ENCODE results near the gene SLC25A22. TPM values are rescaled to one million over a fixed set of nuclear protein-coding genes. Genes with fewer than 3 reads are reported as not detected.

Gene SLC25A22
- total RNA-seq, 1 donor from 2014 or later = 3.9 TPM

DNA sequence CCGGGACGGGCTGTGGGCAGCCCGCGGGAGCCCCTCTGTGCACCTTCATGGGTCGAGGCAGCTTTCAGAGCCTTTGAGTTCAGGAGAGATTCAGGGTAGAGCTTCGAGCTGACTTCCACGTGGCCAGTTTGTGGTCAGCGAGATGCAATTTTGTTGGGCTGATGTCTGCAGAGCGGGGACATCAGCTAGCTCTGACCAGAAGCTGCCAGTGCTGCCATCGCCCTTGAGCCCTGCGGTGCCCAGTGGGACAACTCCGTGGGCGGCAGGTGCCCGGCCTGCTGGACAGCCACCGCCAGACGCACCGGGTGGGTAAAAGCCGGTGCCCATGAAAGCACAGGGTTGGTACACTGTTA is 50.1 kb downstream of the SLC25A22 start:
- intact Hi-C loops (cut with micrococcal nuclease) = no loop called here
- peaks cover 38% of the 10 kb centered on the region for H3K4me1 ChIP-seq
- TF ChIP-seq, protein P1, sequence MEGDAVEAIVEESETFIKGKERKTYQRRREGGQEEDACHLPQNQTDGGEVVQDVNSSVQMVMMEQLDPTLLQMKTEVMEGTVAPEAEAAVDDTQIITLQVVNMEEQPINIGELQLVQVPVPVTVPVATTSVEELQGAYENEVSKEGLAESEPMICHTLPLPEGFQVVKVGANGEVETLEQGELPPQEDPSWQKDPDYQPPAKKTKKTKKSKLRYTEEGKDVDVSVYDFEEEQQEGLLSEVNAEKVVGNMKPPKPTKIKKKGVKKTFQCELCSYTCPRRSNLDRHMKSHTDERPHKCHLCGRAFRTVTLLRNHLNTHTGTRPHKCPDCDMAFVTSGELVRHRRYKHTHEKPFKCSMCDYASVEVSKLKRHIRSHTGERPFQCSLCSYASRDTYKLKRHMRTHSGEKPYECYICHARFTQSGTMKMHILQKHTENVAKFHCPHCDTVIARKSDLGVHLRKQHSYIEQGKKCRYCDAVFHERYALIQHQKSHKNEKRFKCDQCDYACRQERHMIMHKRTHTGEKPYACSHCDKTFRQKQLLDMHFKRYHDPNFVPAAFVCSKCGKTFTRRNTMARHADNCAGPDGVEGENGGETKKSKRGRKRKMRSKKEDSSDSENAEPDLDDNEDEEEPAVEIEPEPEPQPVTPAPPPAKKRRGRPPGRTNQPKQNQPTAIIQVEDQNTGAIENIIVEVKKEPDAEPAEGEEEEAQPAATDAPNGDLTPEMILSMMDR (IDR thresholded peaks at IDR 0.05; ENCODE audit: borderline replicate concordance) = no peak
- no peaks in the 10 kb centered on the region for H3K36me3 ChIP-seq
- peak overlapping the region; percentile 96 for H3K4me3 ChIP-seq
- H3K9me3 ChIP-seq (replicated peaks) = no peaks in the 10 kb centered on the region
- H3K27me3 ChIP-seq (ENCODE audit: low read depth) = no peaks in the 10 kb centered on the region
- DNase-seq = no peak
- H3K27ac ChIP-seq (replicated peaks) = peak overlapping the region; percentile 92

DNA sequence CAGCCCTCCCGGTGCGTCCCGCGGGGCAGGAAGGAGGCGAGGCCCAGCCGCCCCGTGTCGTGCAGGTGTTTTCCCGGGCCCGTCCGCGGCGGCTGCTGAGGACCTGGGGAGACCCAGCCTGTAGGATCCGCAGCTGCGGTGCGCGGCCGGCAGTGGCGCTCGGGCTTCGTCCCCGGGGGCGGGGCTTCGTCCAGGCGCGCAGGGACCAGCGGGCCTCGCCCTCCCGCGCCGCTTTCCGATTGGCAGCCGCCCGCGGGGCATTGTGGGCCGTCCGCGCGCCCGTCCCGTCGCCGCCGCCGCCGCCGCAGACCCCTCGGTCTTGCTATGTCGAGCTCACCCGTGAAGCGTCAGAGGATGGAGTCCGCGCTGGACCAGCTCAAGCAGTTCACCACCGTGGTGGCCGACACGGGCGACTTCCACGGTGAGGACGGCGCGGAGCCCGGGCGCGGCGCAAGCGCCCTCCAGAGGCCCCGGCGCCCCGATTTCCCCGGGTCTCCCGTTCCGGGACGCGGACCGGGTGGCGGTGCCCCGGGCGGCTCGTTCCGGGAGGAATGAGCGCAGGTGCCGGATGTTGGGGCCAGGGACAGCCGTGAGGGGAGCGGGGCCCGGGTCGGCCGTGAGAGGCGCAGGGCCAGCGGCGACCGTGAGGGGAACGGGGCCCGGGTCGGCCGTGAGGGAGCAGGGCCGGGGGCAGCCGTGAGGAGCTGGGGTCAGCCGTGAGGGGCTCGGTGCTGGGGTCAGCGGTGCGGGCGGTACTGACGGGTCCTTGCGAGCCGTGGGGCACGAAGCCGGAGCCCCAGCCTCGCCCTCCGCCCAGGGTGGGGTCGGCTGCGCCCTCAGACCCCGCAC is 50.7 kb downstream of the SLC25A22 start, which contains the start of gene TALDO1:
Gene TALDO1, plus strand, starts transcription at position 307 of the 849 bp plus-strand sequence. Its CDS starts 18 bp downstream, at position 325.
- Histone ChIP-seq H3K27me3 (ENCODE audit: low read depth) (no peaks in the 10 kb centered on the region), H3K4me1 (peaks cover 38% of the 10 kb centered on the region), H3K27ac (replicated peaks) (peak within 1 kb of the TSS; percentile 92), H3K36me3 (no peaks in the 10 kb centered on the region), H3K9me3 (replicated peaks) (no peaks in the 10 kb centered on the region), H3K4me3 (peak within 1 kb of the TSS; percentile 96)
- peak; percentile 93 for DNase-seq
- TF ChIP-seq, protein P1 (IDR thresholded peaks at IDR 0.05; ENCODE audit: borderline replicate concordance) = peak; percentile 46
- intact Hi-C loops (cut with micrococcal nuclease) = no loop called here

DNA sequence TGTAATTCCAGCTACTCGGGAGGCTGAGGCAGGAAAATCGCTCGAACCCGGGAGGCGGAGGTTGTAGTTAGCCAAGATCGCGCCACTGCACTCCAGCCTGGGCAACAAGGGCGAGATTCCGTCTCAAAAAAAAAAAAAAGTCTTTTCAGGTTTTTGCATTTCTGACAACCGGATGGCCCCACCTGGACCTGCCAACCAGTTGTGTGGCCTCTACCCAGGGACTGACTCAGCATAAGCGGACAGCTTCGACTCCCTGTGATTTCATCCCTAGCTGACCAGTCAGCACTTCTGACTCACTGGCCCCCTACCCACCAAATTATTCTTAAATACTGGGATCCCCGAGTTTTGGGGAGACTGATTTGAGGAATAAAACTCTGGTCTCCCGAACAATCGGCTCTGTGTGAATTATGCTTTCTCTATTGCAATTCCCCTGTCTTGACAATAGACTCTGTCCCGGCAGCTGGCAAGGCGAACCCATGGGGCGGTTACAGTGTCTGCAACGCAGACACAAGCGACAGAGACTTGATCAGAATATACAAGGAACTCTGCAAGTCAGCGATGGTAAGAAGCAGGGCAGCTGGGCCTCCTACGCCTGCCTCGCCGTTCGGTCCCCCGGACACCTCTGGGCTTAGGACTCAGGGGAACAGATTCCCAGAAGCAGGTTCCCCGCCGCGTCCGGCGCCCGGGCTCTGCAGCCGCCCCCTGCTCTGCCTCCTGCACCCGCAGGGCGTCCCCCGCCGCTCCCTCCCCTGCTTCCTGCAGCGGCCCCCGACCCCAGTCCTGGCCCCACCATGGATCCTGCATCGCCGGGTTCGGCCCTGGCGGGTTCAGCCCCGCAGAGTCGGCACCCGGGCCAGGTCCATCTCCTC is 51.6 kb downstream of the SLC25A22 start:
- TF ChIP-seq, protein P1 (IDR thresholded peaks at IDR 0.05; ENCODE audit: borderline replicate concordance) = no peak
- Histone ChIP-seq H3K9me3 (replicated peaks) (no peaks in the 10 kb centered on the region), H3K36me3 (no peaks in the 10 kb centered on the region), H3K4me1 (peaks cover 38% of the 10 kb centered on the region), H3K4me3 (peak overlapping the region; percentile 96), H3K27me3 (ENCODE audit: low read depth) (no peaks in the 10 kb centered on the region), H3K27ac (replicated peaks) (peak overlapping the region; percentile 92)
- DNase-seq = no peak
- intact Hi-C loops (cut with micrococcal nuclease) = no loop called here

DNA sequence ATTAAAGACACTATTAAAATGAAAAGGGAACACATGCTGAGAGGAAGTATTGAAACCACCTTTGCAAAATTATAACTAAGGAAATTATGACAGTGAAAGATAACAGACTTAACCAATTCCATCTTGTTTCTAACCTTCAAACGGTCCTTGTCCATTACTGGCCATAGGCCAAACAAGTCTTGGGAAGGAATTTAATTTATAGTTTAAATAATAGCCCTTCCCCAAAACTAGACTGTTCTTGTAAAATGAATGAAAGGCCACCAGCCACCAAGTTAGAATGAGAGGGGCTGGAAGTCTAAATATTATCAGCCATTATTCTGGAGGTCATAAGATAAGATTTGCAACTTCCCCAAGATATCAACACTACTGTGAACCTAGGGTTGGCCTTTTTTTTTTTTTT is 52.7 kb downstream of the SLC25A22 start:
- Histone ChIP-seq H3K9me3 (replicated peaks) (no peaks in the 10 kb centered on the region), H3K4me3 (no peak overlapping the region), H3K4me1 (peaks cover 38% of the 10 kb centered on the region), H3K27me3 (ENCODE audit: low read depth) (no peaks in the 10 kb centered on the region), H3K36me3 (no peaks in the 10 kb centered on the region), H3K27ac (replicated peaks) (no peak overlapping the region)
- DNase-seq = no peak
- intact Hi-C loops (cut with micrococcal nuclease) = no loop called here
- TF ChIP-seq, protein P1 (IDR thresholded peaks at IDR 0.05; ENCODE audit: borderline replicate concordance) = no peak

DNA sequence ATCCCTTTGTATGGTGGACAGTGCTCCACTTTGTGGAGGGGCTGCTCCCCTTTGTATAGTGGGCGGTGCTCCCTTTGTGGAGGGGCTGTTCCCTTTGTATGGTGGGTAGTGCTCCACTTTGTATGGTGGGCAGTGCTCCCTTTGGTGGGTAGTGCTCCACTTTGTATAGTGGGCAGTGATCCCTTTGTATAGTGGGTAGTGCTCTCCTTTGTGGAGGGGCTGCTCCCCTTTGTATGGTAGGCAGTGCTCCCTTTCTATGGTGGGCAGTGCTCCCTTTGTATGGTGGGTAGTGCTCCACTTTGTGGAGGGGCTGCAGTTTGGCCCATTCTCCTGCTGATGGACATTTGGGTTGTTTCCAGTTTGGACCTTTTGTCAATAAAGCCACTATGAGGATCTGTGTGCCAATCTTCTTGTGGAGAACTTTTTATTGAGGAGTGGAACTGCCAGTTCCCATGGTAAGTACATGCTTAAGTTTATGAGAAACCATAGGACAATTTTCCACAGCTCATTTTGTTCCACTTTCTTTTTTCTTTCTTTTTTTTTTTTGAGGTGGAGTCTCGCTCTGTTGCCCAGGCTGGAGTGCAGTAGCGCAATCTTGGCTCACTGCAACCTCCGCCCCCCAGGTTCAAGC is 55.4 kb downstream of the SLC25A22 start:
- Histone ChIP-seq H3K36me3 (no peaks in the 10 kb centered on the region), H3K9me3 (replicated peaks) (no peaks in the 10 kb centered on the region), H3K4me1 (peaks cover 21% of the 10 kb centered on the region), H3K4me3 (no peak overlapping the region), H3K27ac (replicated peaks) (no peak overlapping the region), H3K27me3 (ENCODE audit: low read depth) (no peaks in the 10 kb centered on the region)
- TF ChIP-seq, protein P1 (IDR thresholded peaks at IDR 0.05; ENCODE audit: borderline replicate concordance) = no peak
- intact Hi-C loops (cut with micrococcal nuclease) = no loop called here
- DNase-seq = no peak

Data from left ventricle myocardium inferior (tissue), 1 donor.